Right hindlimb (tissue), 1 donor: ENCODE measurements around the gene NIBAN1.
"Not testable (repeated sequence)": the region's sequence is repeated elsewhere in the genome, so short reads cannot be mapped to it uniquely, and the experiment has no call there.

Experiments
- DNase-seq: peaks from one replicate; pipeline ENCODE4 v3.0.0-alpha.2; 2018

The NIBAN1 gene, protein sequence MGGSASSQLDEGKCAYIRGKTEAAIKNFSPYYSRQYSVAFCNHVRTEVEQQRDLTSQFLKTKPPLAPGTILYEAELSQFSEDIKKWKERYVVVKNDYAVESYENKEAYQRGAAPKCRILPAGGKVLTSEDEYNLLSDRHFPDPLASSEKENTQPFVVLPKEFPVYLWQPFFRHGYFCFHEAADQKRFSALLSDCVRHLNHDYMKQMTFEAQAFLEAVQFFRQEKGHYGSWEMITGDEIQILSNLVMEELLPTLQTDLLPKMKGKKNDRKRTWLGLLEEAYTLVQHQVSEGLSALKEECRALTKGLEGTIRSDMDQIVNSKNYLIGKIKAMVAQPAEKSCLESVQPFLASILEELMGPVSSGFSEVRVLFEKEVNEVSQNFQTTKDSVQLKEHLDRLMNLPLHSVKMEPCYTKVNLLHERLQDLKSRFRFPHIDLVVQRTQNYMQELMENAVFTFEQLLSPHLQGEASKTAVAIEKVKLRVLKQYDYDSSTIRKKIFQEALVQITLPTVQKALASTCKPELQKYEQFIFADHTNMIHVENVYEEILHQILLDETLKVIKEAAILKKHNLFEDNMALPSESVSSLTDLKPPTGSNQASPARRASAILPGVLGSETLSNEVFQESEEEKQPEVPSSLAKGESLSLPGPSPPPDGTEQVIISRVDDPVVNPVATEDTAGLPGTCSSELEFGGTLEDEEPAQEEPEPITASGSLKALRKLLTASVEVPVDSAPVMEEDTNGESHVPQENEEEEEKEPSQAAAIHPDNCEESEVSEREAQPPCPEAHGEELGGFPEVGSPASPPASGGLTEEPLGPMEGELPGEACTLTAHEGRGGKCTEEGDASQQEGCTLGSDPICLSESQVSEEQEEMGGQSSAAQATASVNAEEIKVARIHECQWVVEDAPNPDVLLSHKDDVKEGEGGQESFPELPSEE

DNA sequence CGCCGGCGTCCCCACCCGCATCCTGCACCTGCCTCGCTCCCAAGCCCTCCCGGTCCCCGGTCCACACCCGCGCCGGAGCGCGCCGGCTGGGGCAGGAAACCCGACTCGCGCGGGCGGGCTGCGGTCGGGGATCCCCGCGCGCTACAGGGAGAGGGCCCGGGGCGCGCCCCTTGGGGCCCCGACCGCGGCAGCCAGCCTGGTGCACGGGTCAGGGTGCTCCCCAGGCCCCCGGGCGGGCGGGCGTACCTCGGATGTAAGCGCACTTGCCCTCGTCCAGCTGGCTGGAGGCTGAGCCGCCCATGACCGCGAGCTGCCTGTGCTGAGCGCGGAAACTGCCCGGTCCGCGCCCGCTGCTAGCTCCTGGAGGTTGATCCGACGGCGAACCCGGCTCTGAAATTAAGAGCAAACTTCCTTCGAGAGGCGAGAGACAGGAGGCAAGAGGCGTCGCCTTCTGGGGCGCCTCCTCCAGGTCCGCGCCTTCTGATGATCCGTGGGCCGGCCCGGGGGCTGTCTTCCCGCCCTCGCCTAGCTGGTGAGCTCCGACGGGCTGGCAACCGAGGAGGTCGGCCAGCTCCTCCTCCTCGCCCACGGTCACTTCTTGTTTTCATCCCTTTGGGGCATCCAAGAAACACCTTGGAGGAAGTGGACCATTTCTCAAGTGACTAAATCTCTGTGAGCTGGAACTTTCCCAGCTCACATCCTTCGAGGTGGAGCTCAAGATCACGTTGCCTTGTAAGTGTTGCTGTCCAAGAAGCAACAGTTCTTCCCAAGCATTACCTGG, at the start of gene NIBAN1:
Gene NIBAN1, minus strand, starts transcription at position 453 of the 781 bp plus-strand sequence. Its CDS starts 152 bp downstream, at position 301.
- peak; percentile 86 for DNase-seq

DNA sequence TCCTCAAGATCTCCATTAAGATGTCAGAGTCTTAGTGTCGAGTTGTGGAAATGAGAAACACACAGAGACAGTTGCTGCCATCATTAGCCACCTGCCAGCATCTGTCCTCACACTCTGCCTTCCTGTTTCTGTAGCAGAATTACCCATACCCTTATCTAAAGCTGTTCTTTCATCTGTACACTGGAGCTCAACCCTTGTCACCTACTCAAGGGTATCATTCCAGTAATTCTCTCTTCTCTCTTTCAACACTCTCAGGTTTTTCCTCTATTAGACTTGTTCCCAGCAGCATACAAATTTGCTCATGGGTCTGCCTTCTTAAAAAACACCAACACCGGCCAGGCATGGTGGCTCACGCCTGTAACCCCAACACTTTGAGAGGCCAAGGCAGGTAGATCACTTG, 43.7 kb upstream of the NIBAN1 start:
- DNase-seq, result no peak

DNA sequence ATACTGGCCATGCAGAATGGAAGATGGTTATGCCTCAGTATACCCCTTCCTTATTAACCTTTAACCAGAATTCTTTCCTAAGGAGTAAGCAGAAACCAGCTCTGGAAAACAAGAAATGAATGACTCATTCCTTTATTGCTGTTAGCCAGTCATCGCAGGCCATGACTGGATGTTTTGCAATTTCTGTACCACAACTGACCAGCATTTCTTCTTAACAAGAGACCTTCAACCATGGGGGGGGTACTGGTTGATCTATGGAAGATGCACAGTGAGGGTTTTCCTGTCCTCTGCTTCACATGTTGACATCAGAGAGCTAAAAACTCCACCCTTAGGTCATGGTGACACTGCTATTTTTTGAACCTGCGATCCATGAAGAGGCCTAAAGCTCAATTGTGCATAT, 43.0 kb upstream of the NIBAN1 start:
- DNase-seq, result no peak

DNA sequence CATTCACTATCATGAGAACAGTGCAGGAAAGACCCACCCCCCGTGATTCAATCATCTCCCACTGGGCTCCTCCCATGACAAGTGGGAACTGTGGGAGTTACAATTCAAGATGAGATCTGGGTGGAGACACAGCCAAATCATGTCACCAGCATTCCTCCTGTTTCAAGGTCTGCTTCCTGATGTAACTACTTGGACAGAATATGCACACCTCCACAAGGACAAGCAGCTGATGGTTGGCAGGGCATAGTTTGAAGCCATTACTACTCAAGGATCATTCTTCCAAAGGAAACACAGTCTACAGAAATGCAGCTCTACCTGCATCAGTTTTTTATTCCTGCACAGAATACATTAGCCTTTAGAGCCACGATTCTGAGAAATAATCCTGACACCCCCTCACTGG, 42.6 kb upstream of the NIBAN1 start:
- no peak for DNase-seq

DNA sequence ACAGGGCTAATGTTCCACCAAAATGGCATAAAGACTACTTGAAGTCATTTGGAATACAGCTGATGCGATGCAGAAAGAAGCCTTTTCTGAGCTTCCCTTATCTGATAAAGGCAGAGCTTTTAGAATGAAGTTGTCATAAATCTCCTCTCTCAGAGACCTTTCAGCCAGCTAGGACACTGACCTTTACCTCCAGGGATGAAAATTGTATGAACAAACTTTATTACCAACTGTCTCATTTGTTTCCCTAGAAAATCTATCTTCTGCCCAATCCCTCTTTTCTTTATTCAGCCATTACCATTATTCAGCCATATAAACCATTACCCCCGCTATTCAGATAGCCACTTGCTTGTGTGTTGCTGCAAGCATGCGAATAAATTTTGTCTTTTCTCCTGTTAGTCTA, 41.3 kb upstream of the NIBAN1 start:
- DNase-seq, result no peak

DNA sequence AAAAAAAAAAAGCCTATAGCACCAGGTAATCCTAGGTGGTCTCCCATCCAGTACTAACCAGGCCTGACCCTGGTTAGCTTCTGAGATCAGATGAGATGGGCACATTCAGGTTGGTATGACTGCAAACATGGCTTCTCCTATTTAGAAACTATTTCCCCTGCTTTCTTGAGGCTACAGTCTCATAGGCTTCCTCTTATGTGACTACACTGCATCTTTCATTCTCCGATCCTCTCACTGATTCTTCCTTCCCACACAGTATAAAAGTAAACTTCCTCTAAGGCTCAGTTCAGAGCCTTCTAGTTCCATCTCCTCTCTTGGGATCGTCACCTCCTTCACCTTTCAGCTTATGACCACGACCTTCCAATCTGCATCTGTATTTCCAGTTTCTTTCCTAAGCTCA, 40.6 kb upstream of the NIBAN1 start:
- DNase-seq, result no peak

DNA sequence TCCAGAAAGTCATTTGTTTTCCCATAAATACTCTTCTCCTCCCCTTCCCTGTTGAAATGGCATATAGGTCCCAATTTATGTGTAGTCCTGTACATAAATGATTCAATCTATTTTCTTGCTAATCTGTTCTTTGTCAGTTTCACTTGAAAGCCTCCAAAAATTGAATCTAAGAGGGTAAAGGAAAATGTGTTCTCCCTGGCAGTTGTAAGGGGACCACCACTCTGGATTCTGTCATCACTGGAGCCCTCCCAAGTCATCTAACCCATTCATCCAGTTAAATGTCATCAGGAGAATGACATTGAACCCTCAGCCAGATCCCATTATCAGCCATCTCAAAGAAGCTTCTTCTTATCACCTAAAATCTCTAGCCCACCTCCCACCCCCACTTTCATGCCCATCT, 36.1 kb upstream of the NIBAN1 start:
- no peak for DNase-seq

DNA sequence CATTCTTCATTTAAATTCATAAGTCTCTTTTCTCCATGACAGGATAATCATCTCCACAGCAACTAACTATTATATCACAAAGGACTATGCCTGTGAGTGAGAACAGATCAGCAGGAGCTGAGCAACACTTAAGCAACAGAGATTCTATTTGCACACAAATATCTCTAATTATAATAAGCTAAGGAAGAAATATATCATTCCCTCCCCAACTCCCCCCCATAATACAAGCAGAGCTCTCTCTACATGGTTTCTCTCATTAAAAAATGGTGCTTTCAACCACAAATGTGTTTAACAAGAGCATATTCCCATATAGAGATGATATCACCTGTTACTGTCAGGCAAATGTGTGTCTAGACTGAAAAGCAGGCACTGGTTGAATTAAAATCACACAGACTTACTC, 34.5 kb upstream of the NIBAN1 start:
- DNase-seq, result no peak

DNA sequence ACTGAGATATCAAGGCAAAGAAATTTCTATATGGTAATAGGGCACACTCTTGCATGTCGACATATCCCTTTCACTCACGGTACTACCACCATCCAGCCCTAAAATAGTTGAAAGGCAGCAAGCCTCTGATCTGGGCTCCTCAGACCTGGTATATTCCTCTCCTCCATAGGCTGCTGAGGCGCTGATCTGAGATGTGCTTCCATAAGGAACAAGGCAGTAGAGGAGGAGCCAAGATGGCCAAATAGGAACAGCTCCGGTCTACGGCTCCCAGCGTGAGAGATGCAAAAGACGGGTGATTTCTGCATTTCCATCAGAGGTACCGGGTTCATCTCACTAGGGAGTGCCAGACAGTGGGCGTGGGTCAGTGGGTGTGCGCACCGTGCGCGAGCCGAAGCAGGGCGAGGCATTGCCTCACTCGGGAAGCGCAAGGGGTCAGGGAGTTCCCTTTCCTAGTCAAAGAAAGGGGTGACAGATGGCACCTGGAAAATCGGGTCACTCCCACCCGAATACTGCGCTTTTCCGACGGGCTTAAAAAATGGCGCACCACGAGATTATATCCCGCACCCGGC, 27.1 kb upstream of the NIBAN1 start:
- DNase-seq, result not testable (repeated sequence)

DNA sequence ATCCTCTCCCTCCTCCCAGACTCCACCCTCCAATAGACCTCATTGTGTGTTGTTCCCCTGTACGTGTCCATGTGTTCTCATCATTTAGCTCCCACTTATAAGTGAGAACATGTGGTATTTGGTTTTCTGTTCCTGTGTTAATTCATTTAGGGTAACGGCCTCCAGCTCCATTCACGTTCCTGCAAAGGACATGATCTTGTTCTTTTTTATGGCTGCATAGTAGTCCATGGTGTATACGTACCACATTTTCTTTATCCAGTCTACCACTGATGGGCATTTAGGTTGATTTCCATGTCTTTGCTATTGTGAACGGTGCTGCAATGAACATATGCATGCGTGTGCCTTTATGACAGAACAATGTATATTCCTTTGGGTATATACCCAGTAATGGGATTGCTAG, 25.7 kb upstream of the NIBAN1 start:
- not testable (repeated sequence) for DNase-seq

DNA sequence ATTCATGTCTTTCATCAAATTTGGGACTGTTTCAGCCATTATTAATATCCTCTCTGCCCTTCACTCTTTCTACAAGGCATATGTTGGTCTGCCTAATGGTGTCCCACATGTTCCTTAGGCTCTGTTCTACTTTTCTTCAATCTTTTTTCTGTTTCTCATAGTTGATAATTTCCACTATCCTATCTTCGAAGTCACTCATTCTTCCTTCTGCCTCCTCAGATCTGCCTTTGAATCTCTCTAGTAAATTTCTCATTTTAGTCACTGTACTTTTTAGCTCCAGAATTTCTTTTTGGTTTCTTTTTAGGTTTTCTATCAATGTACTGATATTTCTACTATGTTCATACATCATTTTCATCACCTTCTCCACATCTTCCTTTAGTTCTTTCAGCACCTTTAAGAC, 20.0 kb upstream of the NIBAN1 start:
- DNase-seq, result no peak

DNA sequence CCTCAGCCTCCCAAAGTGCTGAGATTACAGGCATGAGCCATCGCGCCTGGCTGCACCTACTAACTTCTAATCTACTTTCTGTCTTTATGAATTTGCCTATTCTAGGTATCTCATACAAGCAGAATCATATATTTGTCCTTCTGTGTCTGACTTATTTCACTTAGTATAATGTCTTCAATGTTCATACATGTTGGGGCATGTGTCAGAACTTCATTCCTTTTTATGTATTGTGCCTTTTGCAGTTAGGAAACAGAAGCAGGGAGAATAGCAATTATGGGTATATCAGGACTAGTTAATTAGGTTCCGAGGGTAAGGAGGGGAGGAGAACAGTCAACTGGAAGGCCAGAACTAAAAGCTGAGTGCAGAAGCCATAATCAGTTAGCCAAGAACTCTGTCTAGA, 18.0 kb upstream of the NIBAN1 start:
- DNase-seq, result no peak

DNA sequence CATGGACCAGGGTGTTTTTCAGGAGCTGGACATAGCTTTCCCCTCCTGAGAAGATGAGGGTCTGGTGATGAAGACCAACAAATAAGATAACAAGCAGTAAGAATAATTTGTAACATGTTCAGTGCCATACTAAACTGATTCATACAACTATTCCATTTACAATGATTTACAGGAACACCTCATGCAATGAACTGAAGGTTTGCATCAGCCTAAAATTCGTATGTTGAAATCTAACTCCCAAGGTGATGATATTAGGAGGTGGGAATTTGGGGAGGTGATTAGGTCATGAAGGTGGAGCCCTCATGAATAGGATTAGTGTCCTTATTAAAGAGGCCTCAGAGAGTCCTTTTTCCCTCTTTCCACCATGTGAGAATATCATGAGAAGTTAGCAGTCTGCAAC, 15.9 kb upstream of the NIBAN1 start:
- DNase-seq, result no peak

DNA sequence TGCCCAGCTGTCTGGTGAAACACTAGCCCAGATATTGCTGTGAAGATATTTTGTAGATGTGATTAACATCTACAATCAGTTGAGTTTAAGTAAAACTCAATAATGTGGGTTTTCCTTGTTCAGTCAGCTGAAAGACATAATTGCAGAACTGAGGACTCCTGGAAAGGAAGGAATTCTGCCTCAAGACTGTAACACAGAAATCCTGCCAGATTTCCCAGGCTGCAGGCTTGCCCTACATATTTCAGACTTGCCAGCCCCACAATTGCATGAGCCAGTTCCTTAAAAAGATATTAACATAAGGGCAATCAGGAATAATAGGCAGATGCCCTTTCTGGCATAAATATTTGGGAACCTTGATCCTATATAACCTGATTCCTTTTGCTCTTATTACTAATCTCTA, 14.2 kb upstream of the NIBAN1 start:
- no peak for DNase-seq

DNA sequence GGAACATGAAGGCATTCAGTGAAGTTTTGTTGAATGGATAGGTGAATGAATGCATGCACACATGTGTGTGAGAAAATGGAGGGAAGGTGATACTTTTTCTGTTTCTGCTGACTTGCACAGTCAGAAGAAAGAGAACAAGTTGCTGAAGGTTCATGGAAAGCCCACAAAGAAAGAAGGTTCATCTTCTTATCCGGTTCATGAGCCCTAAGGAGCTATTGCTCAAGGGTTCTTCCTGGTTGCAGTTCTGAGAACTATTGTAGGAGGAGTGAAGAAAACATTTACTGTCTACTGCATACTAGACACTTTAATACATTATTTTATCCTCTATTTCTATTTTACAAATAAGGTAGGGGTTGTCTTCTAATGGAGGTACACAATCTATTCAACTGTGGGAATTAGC, 13.4 kb upstream of the NIBAN1 start:
- DNase-seq, result no peak

DNA sequence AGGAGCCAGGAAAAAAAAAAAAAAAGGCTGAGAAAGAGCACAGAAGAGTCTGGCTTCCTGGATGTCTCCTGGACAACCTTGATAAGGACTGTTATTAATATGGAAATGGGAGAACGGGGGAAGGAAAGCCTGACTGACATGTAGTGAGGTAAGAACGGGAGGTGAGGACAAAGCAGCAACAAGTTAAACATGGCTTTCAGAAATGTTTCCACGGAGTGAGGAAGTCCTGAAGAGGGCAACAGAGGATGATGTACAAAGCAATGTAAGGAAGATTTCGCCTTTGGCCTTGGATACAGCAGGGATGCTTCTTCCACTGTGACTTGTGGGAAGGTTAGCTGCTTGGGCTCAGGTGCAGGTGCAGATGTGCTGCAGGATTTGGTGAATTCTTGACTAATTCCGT, 11.9 kb upstream of the NIBAN1 start:
- no peak for DNase-seq

DNA sequence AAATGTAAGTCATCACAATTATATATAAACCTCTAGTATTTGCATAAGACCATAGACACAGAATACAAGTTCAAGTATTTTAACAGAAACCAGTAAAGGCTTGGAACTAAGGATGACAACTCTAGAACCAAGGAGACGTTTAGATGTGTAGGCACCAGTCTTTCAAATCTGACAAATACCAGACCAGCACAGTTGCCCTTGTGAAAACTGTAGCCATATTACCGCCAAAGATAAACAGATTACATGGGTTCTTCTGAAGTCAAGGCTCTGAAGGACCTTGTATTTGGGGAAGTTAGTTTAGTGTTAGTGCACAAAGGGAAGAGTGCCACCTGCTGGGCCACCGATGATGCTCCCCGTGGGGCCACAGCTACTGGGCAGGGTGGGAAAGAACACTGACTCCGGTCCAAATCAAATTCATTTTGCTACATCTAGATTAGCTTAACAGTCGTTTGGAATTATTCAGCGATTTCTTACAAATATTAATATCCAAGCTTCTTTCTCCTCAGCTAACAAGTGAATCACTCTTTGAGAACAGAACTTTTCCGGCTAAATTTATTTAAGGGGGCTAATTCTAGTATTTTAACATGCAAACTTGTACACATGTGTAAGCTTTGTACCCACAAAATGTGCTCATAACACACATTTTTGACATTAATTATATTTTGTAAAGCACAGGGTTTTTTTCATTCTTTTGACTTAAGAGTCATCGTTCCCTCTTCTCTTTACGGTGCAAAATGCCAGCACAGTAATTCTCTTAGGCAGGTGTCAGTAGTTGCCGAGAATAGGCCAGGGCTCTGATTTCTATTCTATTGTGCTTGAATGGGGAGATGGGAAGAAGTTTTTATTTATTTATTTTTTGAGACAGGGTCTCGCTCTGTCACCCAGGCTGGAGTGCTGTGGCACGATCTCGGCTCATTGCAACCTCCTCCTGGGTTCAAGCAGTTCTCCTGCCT, 8.0 kb upstream of the NIBAN1 start:
- peak; percentile 76 for DNase-seq

DNA sequence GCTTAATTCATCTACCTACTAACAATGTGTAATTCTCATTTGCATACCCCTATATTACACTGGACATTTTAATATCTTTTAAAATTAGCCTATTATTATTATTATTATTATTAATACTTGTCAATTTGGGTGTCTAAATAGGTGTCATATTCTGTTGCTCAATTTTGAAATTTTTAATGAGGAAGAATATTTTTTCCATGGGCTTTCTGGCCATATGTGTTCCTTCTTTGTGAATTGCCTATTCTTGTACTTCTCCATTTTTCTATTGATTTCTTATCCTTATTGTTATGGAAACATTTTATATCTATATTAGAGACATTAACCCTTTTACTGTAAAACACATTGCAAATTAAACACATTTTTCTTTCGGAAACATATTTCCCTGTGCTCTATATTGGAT, 6.4 kb upstream of the NIBAN1 start:
- no peak for DNase-seq

DNA sequence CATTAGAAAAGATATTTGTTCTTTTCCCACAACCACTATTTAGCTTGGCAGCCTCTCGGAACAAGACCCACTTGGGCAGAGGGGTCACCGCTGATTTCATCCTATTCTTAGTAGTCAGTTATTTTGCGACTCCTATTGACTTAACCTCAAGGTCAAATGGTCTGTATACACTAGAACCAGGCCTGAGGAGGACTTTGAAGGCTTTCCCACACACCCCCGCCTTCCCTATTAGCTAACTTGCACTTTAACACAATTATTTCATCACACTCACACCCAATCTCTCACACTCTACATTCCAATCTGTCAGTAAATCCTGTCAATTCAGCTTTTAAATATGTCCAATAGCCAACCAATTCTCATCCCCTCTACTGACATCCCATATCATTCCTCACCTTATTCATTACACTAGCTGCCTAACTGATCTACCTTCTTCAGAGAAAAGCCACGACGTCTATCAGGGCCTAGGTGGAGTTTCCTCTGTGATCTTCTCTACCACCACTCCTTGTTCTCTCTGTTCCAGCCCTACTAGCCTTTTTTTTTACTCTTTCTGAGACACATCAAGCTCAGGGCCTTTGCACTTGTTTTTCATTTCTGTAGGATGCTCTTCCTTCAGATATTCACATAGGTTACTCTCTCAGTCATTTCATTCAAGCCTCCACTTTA, 1.0 kb upstream of the NIBAN1 start:
- no peak for DNase-seq

DNA sequence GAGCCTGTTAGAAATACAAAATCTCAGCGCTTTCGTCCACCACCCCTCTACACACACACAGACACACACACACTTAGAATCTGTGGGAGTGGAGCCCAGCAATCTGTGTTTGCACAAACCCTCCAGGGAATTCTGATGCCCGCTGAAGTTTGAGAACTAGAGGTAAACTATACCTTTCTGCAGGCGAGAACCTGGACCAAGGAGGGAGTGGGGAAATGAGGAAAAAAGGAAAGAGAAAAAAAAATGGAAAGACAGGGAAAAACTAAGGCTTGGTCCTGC, 468 bp upstream of the NIBAN1 start:
- DNase-seq, result no peak
